CD14-positive monocyte (primary cell): Measurements from ENCODE around the gene CFAP74. TPM values are rescaled to one million over a fixed set of nuclear protein-coding genes. Genes with fewer than 3 reads are reported as not detected.

Source experiments
- DNase-seq, 3 donors: peaks; one replicate each; pipeline ENCODE4 v3.0.0-alpha.2; 2011 to 2022
- H2AFZ ChIP-seq: 2 replicates; pipeline ENCODE4 v1.6.0; 2012; ENCODE audit warnings: mild to moderate bottlenecking, low read depth, low read length, inconsistent platforms; ENCODE audit not compliant: insufficient read depth, poor library complexity, severe bottlenecking
- H3K27ac ChIP-seq, 2 donors: 1 replicate in 1 of 2; 2 replicates in 1 of 2; pipeline ENCODE4 v1.5.1; 2012 to 2013; ENCODE audit warnings: low read length in 2 of 2, control low read depth in 1 of 2, inconsistent platforms in 1 of 2, low read depth in 1 of 2, mild to moderate bottlenecking in 1 of 2
- H3K27me3 ChIP-seq, 2 donors: one replicate each; pipeline versions ENCODE4 v1.6.0 to v1.6.1; 2011 to 2013; ENCODE audit warnings: low read length in 2 of 2; ENCODE audit not compliant: control insufficient read depth in 2 of 2, insufficient read depth in 2 of 2
- H3K36me3 ChIP-seq, 2 donors: replicated peaks in 1 of 2; 1 replicate in 1 of 2; 2 replicates in 1 of 2; pipeline versions ENCODE4 v1.5.1 to v1.6.1; 2012 to 2013; ENCODE audit warnings: low read length in 2 of 2, control low read depth in 1 of 2, inconsistent platforms in 1 of 2, mild to moderate bottlenecking in 1 of 2; ENCODE audit not compliant: insufficient read depth in 2 of 2, control insufficient read depth in 1 of 2
- H3K4me1 ChIP-seq, 2 donors: 1 replicate in 1 of 2; 2 replicates in 1 of 2; pipeline versions ENCODE4 v1.5.1 to v1.6.1; 2012 to 2013; ENCODE audit warnings: low read length in 2 of 2, control low read depth in 1 of 2, inconsistent platforms in 1 of 2, mild to moderate bottlenecking in 1 of 2, moderate library complexity in 1 of 2; ENCODE audit not compliant: insufficient read depth in 2 of 2, control insufficient read depth in 1 of 2
- H3K4me2 ChIP-seq: replicated peaks from 2 replicates; pipeline ENCODE3; 2012; ENCODE audit warnings: low read length, moderate library complexity, mild to moderate bottlenecking; ENCODE audit not compliant: poor library complexity, severe bottlenecking; ENCODE audit errors: extremely low read depth
- H3K4me3 ChIP-seq, 3 experiments: fragments of 200-600 bp in 1 of 3; sonication (generic) in 1 of 3; replicated peaks in 1 of 3; 1 replicate in 2 of 3; 2 replicates in 1 of 3; pipeline ENCODE4 v1.5.1; 2011 to 2013; ENCODE audit warnings: low read length in 3 of 3, mild to moderate bottlenecking in 3 of 3, control low read depth in 2 of 3, low read depth in 2 of 3, inconsistent platforms in 1 of 3, moderate library complexity in 1 of 3
- H3K79me2 ChIP-seq: 2 replicates; pipeline ENCODE4 v1.6.0; 2012; ENCODE audit warnings: mild to moderate bottlenecking, control low read depth, inconsistent platforms, low read length, moderate library complexity; ENCODE audit not compliant: insufficient read depth
- H3K9ac ChIP-seq: 2 replicates; pipeline ENCODE4 v1.6.0; 2017; ENCODE audit warnings: low read length, mild to moderate bottlenecking; ENCODE audit not compliant: insufficient read depth, poor library complexity, severe bottlenecking
- H3K9me3 ChIP-seq, 2 donors: replicated peaks in 1 of 2; 1 replicate in 1 of 2; 2 replicates in 1 of 2; pipeline versions ENCODE4 v1.5.1 to v1.6.1; 2012 to 2013; ENCODE audit warnings: low read length in 2 of 2, control low read depth in 1 of 2; ENCODE audit not compliant: control insufficient read depth in 1 of 2, insufficient read depth in 1 of 2
- H4K20me1 ChIP-seq: 2 replicates; pipeline ENCODE4 v1.6.0; 2012; ENCODE audit warnings: mild to moderate bottlenecking, low read length, control low read depth, moderate library complexity; ENCODE audit not compliant: insufficient read depth
- H3K27ac Mint-ChIP-seq, 7 donors: one replicate each; pipeline ENCODE4 v1.8.0; 2020; ENCODE audit warnings: mild to moderate bottlenecking in 7 of 7, mixed read lengths in 7 of 7, moderate library complexity in 6 of 7, inconsistent platforms in 2 of 7
- H3K27me3 Mint-ChIP-seq, 3 donors: one replicate each; pipeline ENCODE4 v1.8.0; 2021 to 2022; ENCODE audit warnings: low read depth in 3 of 3, mild to moderate bottlenecking in 3 of 3, mixed read lengths in 3 of 3, moderate library complexity in 3 of 3, inconsistent platforms in 1 of 3
- H3K36me3 Mint-ChIP-seq, 2 donors: one replicate each; pipeline ENCODE4 v1.8.0; 2020; ENCODE audit warnings: mixed read lengths in 2 of 2, inconsistent platforms in 1 of 2, mild to moderate bottlenecking in 1 of 2
- H3K4me1 Mint-ChIP-seq: one replicate; pipeline ENCODE4 v1.8.0; 2020; ENCODE audit warnings: mild to moderate bottlenecking, mixed read lengths
- H3K4me3 Mint-ChIP-seq, 2 donors: one replicate each; pipeline ENCODE4 v1.8.0; 2020; ENCODE audit warnings: mild to moderate bottlenecking in 2 of 2, mixed read lengths in 2 of 2, moderate library complexity in 1 of 2
- H3K9me3 Mint-ChIP-seq, 7 donors: one replicate each; pipeline ENCODE4 v1.8.0; 2020 to 2022; ENCODE audit warnings: mixed read lengths in 7 of 7, mild to moderate bottlenecking in 6 of 7, moderate library complexity in 6 of 7, inconsistent platforms in 2 of 7
- WGBS: methylation state at CpG from one replicate; pipeline ENCODE4 v1.1.5; 2013; ENCODE audit warnings: missing lambda C conversion rate; ENCODE audit not compliant: insufficient coverage; 5-methylcytosine and 5-hydroxymethylcytosine counted together
- intact Hi-C, 2 donors: fragments of 100-400 bp; cut with micrococcal nuclease; formaldehyde crosslinking; loops; one replicate each; pipeline versions ENCODE4 v1.15.0 to v1.15.1; 2023
- polyA plus RNA-seq, 3 donors: library from polyadenylated mRNA; depleted of rRNA in 1 of 3; unstranded in 2 of 3; stranded (reverse) in 1 of 3; fragments of 300-500 nt in 2 of 3; fragments of >200 nt in 1 of 3; fragmentation: Illumina TruSeq in 2 of 3; gene quantifications; 1 replicate in 2 of 3; 2 replicates in 1 of 3; pipeline ENCODE4 v1.2.3, GENCODE V29; 2012 to 2021
- TF ChIP-seq, protein P1 (sequence below): fragments of 200-600 bp; IDR thresholded peaks from one replicate; pipeline ENCODE4 v1.8.0; 2022; ENCODE audit warnings: antibody characterized with exemption, mild to moderate bottlenecking

The CFAP74 gene
- polyA plus RNA-seq, 3 donors, result not detected

DNA sequence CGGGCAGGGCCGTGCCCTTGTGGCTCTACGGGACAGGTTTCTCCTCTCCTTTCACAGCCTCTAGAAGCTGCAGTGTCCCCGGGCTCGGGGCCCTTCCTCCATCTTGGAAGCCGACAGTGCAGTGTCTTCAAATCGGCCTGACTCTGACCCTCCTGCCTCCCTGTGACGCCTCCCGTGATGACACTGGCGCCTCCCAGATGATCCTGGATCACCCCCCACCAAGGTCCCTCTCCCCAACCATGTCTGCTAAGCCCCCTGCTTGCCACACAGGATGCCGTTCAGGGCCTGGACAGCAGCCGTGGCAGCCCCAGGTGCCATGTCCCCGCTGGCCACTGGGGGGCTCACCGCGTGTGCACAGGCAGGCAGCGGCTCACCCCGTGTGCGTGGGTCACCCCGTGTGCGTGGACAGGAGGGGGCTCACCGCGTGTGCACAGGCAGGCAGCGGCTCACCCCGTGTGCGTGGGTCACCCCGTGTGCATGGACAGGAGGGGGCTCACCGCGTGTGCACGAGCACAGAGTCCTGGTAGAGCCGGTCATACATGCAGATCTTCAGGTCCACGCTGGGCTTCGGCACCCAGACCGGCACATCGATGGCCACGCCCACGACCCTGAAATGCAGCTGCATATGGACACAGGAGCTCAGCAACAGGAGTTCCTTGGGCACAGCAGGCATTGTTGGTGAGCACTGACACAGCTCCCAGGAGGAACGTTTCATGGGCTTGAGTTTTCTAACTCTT, 59.6 kb downstream of the CFAP74 start:
- Histone ChIP-seq H2AFZ (peak overlapping the region; percentile 65), H4K20me1 (no peaks in the 10 kb centered on the region), H3K4me3 (no peak overlapping the region), H3K27me3 (no peaks in the 10 kb centered on the region), H3K79me2 (no peaks in the 10 kb centered on the region), H3K4me1 (peaks cover 6% of the 10 kb centered on the region in 2 donors), H3K4me2 (peak overlapping the region; percentile 41), H3K36me3 (no peaks in the 10 kb centered on the region), H3K9ac (no peak overlapping the region), H3K9me3 (no peaks in the 10 kb centered on the region), H3K27ac (no peak overlapping the region)
- intact Hi-C loops, result loop anchor here in 1 of 2 donors (5.0 kb wide), 1 partner anchor 103 kb away; no protein-coding TSS in a partner anchor
- Mint-ChIP-seq H3K36me3 (no peaks in the 10 kb centered on the region), H3K4me3 (peak overlapping the region in 1 of 2 donors; percentile 55), H3K27ac (peak overlapping the region in 1 of 7 donors; percentile 65), H3K27me3 (peaks cover 2 to 12% (median 8%) of the 10 kb centered on the region in 3 donors), H3K4me1 (peaks cover 6% of the 10 kb centered on the region), H3K9me3 (peaks cover 0 to 5% (median 0%) of the 10 kb centered on the region in 7 donors)
- DNase-seq, result peak in 2 of 3 donors; percentile 32 to 52
- 19% methylated on average over 35 of the region's 37 CpGs for WGBS
- TF ChIP-seq, protein P1, sequence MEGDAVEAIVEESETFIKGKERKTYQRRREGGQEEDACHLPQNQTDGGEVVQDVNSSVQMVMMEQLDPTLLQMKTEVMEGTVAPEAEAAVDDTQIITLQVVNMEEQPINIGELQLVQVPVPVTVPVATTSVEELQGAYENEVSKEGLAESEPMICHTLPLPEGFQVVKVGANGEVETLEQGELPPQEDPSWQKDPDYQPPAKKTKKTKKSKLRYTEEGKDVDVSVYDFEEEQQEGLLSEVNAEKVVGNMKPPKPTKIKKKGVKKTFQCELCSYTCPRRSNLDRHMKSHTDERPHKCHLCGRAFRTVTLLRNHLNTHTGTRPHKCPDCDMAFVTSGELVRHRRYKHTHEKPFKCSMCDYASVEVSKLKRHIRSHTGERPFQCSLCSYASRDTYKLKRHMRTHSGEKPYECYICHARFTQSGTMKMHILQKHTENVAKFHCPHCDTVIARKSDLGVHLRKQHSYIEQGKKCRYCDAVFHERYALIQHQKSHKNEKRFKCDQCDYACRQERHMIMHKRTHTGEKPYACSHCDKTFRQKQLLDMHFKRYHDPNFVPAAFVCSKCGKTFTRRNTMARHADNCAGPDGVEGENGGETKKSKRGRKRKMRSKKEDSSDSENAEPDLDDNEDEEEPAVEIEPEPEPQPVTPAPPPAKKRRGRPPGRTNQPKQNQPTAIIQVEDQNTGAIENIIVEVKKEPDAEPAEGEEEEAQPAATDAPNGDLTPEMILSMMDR, result peak; percentile 95

DNA sequence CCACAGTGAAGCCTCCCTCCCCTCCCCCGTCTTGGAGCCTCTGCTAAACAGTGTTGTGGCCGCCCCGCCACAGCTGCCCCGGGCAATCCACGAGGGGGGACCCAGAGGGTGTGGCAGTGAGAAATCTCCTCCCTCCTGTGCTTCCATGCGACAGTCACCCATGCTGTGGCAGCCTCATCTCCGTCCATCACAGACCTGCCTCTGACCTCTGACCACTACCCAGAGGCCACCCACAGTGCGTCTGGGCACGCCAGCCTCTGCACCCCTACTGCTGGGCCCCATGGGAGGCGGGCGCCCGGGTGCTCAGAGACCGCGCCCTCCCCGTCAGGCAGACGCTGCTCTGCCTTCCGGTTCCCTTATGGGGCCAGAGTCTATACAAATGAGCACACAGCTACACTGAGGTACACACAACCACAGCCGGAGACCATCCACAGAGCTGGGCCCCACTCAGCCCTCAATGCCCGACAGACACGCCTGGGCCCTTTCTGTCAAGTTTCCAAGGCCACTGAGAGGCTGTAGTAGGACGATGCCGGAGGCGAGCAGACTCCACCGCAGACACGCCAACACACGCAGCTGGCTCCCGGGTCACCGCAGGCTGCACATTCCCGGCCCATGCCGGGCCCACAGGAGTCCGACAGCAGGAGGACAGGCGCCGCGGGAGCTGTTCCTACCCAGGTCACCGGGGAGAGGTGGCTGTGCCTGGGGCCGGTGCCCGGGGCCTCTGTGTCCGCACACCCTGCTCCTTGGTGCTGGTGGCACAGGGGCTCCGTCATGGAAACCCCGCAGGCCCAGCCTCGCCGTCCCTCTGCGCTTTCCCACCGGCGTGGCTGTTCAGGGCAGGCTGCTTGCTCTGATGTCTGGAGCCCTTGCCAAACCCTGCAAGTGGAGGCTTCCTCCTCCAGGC, 60.6 kb downstream of the CFAP74 start:
- H3K4me1 ChIP-seq, result peaks cover 6% of the 10 kb centered on the region in 2 donors
- Mint-ChIP-seq H3K27ac (no peak overlapping the region), H3K4me1 (peaks cover 6% of the 10 kb centered on the region), H3K4me3 (no peak overlapping the region), H3K9me3 (peaks cover 0 to 3% (median 0%) of the 10 kb centered on the region in 7 donors), H3K27me3 (peaks cover 2 to 12% (median 8%) of the 10 kb centered on the region in 3 donors), H3K36me3 (no peaks in the 10 kb centered on the region)
- H2AFZ ChIP-seq, result no peak overlapping the region
- TF ChIP-seq, protein P1, result no peak
- no peaks in the 10 kb centered on the region for H3K36me3 ChIP-seq
- WGBS, result 92% methylated on average over 45 of the region's 45 CpGs
- DNase-seq, result no peak
- H3K9me3 ChIP-seq, result no peaks in the 10 kb centered on the region
- no peaks in the 10 kb centered on the region for H4K20me1 ChIP-seq
- H3K27ac ChIP-seq, result no peak overlapping the region
- H3K9ac ChIP-seq, result no peak overlapping the region
- H3K79me2 ChIP-seq, result no peaks in the 10 kb centered on the region
- no peaks in the 10 kb centered on the region for H3K27me3 ChIP-seq
- intact Hi-C loops, result loop anchor here in 1 of 2 donors (5.0 kb wide), 1 partner anchor 104 kb away; no protein-coding TSS in a partner anchor
- no peak overlapping the region for H3K4me2 ChIP-seq
- no peak overlapping the region for H3K4me3 ChIP-seq
